GM12872 (cell line): ENCODE measurements around the gene CDKN1B.

ENCODE experiments used
- TF ChIP-seq, protein P1 (sequence below): IDR thresholded peaks from 3 replicates; pipeline ENCODE4 v1.5.1; 2011; ENCODE audit warnings: low read depth, mild to moderate bottlenecking, low read length, moderate library complexity; ENCODE audit not compliant: insufficient read depth

The CDKN1B gene

DNA sequence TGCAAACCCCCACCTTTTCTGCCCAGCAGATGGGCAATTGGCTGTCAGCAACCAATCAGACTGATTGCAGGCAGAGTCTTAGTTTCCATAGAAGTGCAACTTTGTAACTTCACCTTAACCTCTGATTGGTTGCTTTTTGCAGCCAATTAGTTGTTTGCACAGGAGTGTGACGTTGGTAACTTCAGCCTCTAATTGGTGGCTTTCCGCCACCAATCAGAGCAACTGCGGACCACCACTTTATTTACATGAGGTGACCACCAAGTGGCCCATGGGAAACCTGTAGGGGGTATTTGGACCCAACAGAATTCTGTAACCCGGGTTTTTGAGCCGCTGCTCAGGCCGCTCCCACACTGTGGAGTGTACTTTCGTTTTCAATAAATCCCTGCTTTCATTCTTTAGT is 32.3 kb downstream of the CDKN1B start:
- TF ChIP-seq, protein P1, sequence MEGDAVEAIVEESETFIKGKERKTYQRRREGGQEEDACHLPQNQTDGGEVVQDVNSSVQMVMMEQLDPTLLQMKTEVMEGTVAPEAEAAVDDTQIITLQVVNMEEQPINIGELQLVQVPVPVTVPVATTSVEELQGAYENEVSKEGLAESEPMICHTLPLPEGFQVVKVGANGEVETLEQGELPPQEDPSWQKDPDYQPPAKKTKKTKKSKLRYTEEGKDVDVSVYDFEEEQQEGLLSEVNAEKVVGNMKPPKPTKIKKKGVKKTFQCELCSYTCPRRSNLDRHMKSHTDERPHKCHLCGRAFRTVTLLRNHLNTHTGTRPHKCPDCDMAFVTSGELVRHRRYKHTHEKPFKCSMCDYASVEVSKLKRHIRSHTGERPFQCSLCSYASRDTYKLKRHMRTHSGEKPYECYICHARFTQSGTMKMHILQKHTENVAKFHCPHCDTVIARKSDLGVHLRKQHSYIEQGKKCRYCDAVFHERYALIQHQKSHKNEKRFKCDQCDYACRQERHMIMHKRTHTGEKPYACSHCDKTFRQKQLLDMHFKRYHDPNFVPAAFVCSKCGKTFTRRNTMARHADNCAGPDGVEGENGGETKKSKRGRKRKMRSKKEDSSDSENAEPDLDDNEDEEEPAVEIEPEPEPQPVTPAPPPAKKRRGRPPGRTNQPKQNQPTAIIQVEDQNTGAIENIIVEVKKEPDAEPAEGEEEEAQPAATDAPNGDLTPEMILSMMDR = no peak

DNA sequence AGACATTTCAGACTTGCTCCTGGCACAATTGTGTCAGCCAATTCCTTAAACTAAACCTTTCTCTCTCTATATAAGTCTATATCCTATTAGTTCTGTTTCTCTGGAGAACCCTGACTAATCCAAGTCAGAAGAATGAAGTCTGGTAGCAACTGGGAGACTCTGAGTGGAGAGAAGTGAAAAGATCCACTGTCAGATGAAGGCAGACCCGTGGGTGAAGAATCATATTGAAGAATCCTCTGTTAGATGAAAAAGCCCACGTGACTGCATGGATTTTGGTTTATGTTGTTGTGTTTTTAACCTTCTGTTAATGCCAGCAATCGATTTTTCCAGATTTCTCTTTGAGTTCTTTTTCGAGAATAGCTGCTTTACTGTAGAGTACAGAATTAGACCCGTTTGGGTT is 38.8 kb downstream of the CDKN1B start:
- TF ChIP-seq, protein P1 = no peak

DNA sequence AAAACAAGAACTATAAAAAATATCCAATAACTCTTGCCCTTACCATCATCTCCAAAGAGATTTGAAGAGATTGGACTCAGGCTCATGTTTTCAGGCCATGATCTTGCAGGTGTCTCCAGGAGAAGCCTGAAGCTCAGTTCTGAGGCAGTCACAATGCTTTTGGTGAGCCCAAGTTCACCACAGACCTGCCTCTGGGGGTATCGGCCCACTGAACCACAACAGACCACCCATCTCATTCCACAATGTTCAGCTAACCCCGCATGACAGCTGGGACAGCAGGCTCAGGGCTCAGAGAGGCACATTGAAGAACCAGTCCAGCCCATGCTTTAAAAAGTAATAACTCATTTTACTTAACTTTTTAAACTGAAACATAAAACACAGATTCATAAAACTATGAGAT is 40.0 kb downstream of the CDKN1B start:
- TF ChIP-seq, protein P1 = no peak

DNA sequence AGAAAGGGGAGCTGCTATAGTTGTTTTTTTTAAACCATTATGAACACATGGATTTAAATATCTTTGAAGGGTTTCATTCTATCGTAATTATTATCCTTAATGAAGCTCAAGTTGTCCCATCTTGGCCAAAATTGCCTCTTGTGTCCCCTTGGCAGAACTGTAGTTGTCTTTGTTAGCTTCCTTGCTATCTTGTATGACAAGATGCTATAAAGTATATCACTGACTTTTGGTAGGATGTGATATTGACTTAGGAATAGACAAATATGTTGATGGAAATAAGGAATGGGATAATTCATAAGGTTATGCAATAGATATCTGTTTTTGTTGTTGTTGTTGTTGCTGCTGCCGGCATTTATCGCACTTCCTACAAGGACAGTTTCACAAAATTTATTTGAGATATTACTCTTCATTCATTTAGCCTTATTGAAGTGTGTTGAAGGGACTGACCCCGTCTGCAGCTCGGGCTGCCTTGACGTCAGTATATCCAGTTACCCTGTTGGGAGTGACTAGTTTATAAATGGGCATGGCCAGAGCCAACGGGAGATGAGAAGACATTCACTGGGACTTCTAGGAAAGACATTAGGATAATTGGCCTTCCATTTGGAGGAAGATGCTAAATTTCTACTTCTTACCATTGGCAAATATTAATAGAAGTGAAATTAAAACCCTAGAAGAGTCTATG is 42.2 kb downstream of the CDKN1B start:
- TF ChIP-seq, protein P1 = no peak

DNA sequence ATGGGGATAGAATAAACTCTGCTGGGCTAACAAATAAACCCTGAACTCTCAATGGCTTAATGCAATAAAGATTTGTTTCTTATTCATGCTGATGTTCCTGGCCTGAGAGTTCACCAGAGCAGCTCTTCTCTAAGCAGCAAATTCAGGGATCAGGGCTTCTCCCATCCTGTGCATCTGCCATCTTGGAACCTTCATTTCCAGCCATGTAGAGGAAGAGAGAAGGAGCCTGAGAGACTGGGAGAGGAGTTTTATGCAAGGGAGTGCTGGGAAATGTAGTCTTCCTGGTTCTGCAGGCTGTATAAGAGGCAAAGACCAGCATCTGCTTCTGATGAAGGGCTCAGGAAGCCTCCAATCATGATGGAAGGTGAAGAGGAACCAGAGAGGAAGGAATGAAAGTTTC is 47.7 kb downstream of the CDKN1B start:
- TF ChIP-seq, protein P1 = no peak

DNA sequence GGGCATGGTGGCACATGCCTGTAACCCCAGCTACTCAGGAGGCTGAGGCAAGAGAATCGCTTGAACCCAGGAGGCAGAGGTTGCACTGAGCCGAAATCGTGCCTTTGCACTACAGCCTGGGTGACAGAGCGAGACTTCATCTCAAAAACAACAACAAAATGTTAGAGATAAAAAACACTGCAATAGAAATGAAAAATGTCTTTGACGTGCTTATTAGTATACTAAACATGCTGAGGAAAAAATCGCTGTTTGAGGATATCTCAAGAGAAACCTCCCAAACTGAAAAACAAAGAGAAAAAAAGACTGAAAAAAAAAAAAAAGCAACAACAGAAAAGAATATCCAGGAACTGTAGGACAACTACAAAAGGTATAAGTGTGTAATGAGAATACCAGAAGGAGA is 53.1 kb downstream of the CDKN1B start:
- TF ChIP-seq, protein P1 = no peak
